IMR-90 (cell line): ENCODE results near the gene CDK14. TPM values are rescaled to one million over a fixed set of nuclear protein-coding genes. Genes with fewer than 3 reads are reported as not detected.

Experiments
- ATAC-seq: fragments of 200-7000 bp; cut with Tn5 transposase; 2 replicates; pipeline ENCODE4 v1.9.1; 2020; ENCODE audit warnings: low read depth, mild to moderate bottlenecking, moderate library complexity
- BruUV-seq: library from RNA; stranded (reverse); fragments of 400-500 nt; replicated peaks from 2 replicates; lab custom pipeline; 2021; lab: Mats Ljungman, UMichigan
- CTCF ChIA-PET: fragments of 300-600 bp; formaldehyde crosslinking; extraction: SDS; loops from one replicate; lab custom pipeline; 2021; ENCODE audit warnings: antibody characterized with exemption; lab: Yijun Ruan, JAX
- POLR2A ChIA-PET: fragments of 300-600 bp; sonication (Branson Sonifier 250); formaldehyde crosslinking; loops from one replicate; lab custom pipeline; 2022; ENCODE audit warnings: antibody characterized with exemption; ENCODE audit not compliant: unreplicated experiment; lab: Charles Lee
- DNase-seq: peaks from one replicate; pipeline ENCODE4 v3.0.0; 2013
- H2AFZ ChIP-seq: replicated peaks from 2 replicates; pipeline ENCODE3; 2013; ENCODE audit warnings: low read length, mild to moderate bottlenecking; ENCODE audit not compliant: poor library complexity
- H2AK5ac ChIP-seq: 2 replicates; pipeline ENCODE4 v1.6.1; 2013; ENCODE audit warnings: low read depth, low read length, inconsistent platforms
- H2AK9ac ChIP-seq: replicated peaks from 2 replicates; pipeline ENCODE3; 2013; ENCODE audit warnings: mild to moderate bottlenecking, low read depth, low read length, moderate library complexity; ENCODE audit not compliant: poor library complexity
- H2BK120ac ChIP-seq: 2 replicates; pipeline ENCODE4 v1.6.1; 2013; ENCODE audit warnings: low read depth, low read length, inconsistent platforms
- H2BK15ac ChIP-seq: 3 replicates; pipeline ENCODE4 v1.6.1; 2013; ENCODE audit warnings: low read depth, low read length, inconsistent platforms
- H2BK20ac ChIP-seq: 2 replicates; pipeline ENCODE4 v1.6.1; 2013; ENCODE audit warnings: low read depth, mild to moderate bottlenecking, inconsistent platforms, low read length, moderate library complexity
- H2BK5ac ChIP-seq: 2 replicates; pipeline ENCODE4 v1.6.1; 2013; ENCODE audit warnings: mild to moderate bottlenecking, low read depth, low read length, inconsistent platforms; ENCODE audit not compliant: poor library complexity, severe bottlenecking
- H3K14ac ChIP-seq: replicated peaks from 2 replicates; pipeline ENCODE4 v1.6.1; 2013; ENCODE audit warnings: low read depth, low read length, inconsistent platforms
- H3K18ac ChIP-seq: 2 replicates; pipeline ENCODE4 v1.6.1; 2013; ENCODE audit warnings: low read depth, low read length, control low read depth
- H3K23ac ChIP-seq: 2 replicates; pipeline ENCODE4 v1.6.1; 2013; ENCODE audit warnings: low read depth, low read length, inconsistent platforms
- H3K27ac ChIP-seq: 2 replicates; pipeline ENCODE4 v1.5.1; 2013; ENCODE audit warnings: mild to moderate bottlenecking, control low read depth, low read length; ENCODE audit not compliant: insufficient read depth
- H3K27me3 ChIP-seq: 2 replicates; pipeline ENCODE4 v1.6.1; 2013; ENCODE audit warnings: low read length; ENCODE audit not compliant: control insufficient read depth, insufficient read depth
- H3K36me3 ChIP-seq: 2 replicates; pipeline ENCODE4 v1.6.1; 2013; ENCODE audit warnings: low read length, mixed read lengths; ENCODE audit not compliant: control insufficient read depth, insufficient read depth
- H3K4ac ChIP-seq: 2 replicates; pipeline ENCODE4 v1.6.1; 2013; ENCODE audit warnings: low read depth, low read length, inconsistent platforms
- H3K4me1 ChIP-seq: 2 replicates; pipeline ENCODE4 v1.6.1; 2013; ENCODE audit warnings: low read length, mixed read lengths; ENCODE audit not compliant: control insufficient read depth, insufficient read depth
- H3K4me2 ChIP-seq: 2 replicates; pipeline ENCODE4 v1.6.1; 2013; ENCODE audit warnings: low read depth, mild to moderate bottlenecking, control low read depth, low read length, moderate library complexity
- H3K4me3 ChIP-seq: 2 replicates; pipeline ENCODE4 v1.5.1; 2013; ENCODE audit warnings: low read depth, mild to moderate bottlenecking, control low read depth, low read length, moderate library complexity; ENCODE audit not compliant: insufficient read depth
- H3K56ac ChIP-seq: 2 replicates; pipeline ENCODE4 v1.6.1; 2013; ENCODE audit warnings: low read length, inconsistent platforms; ENCODE audit not compliant: insufficient read depth; ENCODE audit errors: extremely low read depth
- H3K79me1 ChIP-seq, 2 experiments: 2 replicates each; pipeline ENCODE4 v1.6.1; 2013; ENCODE audit warnings: low read length in 2 of 2, inconsistent platforms in 1 of 2, low read depth in 1 of 2
- H3K9ac ChIP-seq: 2 replicates; pipeline ENCODE4 v1.6.1; 2013; ENCODE audit warnings: low read depth, low read length, control low read depth
- H3K9me1 ChIP-seq: 2 replicates; pipeline ENCODE4 v1.6.1; 2013; ENCODE audit warnings: low read length, inconsistent platforms; ENCODE audit not compliant: insufficient read depth
- H3K9me3 ChIP-seq: 2 replicates; pipeline ENCODE4 v1.6.1; 2013; ENCODE audit warnings: low read length; ENCODE audit not compliant: control insufficient read depth, insufficient read depth
- H4K20me1 ChIP-seq: 2 replicates; pipeline ENCODE4 v1.6.1; 2013; ENCODE audit warnings: low read length, inconsistent platforms; ENCODE audit not compliant: insufficient read depth
- H4K5ac ChIP-seq: 2 replicates; pipeline ENCODE4 v1.6.1; 2013; ENCODE audit warnings: mild to moderate bottlenecking, low read depth, low read length, control low read depth
- H4K8ac ChIP-seq, 2 experiments: 2 replicates each; pipeline ENCODE4 v1.6.1; 2013; ENCODE audit warnings: low read depth in 2 of 2, low read length in 2 of 2, control low read depth in 1 of 2, inconsistent platforms in 1 of 2
- H4K91ac ChIP-seq: 2 replicates; pipeline ENCODE4 v1.6.1; 2013; ENCODE audit warnings: low read depth, low read length, inconsistent platforms; ENCODE audit not compliant: insufficient read depth
- BHLHE40 ChIP-seq: fragments of 150-350 bp; IDR thresholded peaks from 2 replicates; pipeline ENCODE4 v1.6.1; 2016; ENCODE audit warnings: mild to moderate bottlenecking, low read depth, low read length
- CTCF ChIP-seq: conservative IDR thresholded peaks from 2 replicates; pipeline ENCODE4 v1.5.1; 2012; ENCODE audit warnings: mild to moderate bottlenecking, low read depth, low read length, improper control_type of control experiment
- MAZ ChIP-seq: IDR thresholded peaks from 2 replicates; pipeline ENCODE4 v1.6.1; 2012; ENCODE audit warnings: low read depth, mild to moderate bottlenecking, low read length, improper control_type of control experiment, moderate library complexity, borderline replicate concordance
- POLR2A ChIP-seq: IDR thresholded peaks from 2 replicates; pipeline ENCODE4 v1.6.1; 2012; ENCODE audit warnings: mild to moderate bottlenecking, low read depth, low read length
- WGBS, 2 experiments: methylation state at CpG; one replicate each; pipeline versions ENCODE4 v1.1.5 to v1.1.7; 2013; ENCODE audit warnings: missing lambda C conversion rate in 2 of 2; ENCODE audit not compliant: insufficient read length in 1 of 2; ENCODE audit errors: extremely low coverage in 2 of 2; 5-methylcytosine and 5-hydroxymethylcytosine counted together
- dilution Hi-C: fragments of 300-500 bp; cut with HindIII; formaldehyde crosslinking; loops from one replicate; pipeline ENCODE4 v1.14.3; 2018; ENCODE audit warnings: low sequenced_read_pairs; ENCODE audit not compliant: unreplicated experiment
- in situ Hi-C: fragments of 300-500 bp; cut with MboI; formaldehyde crosslinking; loops from 3 replicates; pipeline ENCODE4 v1.14.3; 2019; ENCODE audit warnings: low sequenced_read_pairs, inconsistent platforms, mixed read lengths
- intact Hi-C: fragments of 100-400 bp; cut with micrococcal nuclease; formaldehyde crosslinking; loops from 2 replicates; pipeline ENCODE4 v1.10.0; 2022
- polyA plus RNA-seq, 3 experiments: library from polyadenylated mRNA; depleted of rRNA; stranded (reverse); fragments of >200 nt; gene quantifications; 2 replicates each; pipeline ENCODE4 v1.2.3, GENCODE V29; 2012; ENCODE audit warnings: low replicate concordance in 1 of 3
- total RNA-seq: library from RNA; depleted of rRNA; stranded (reverse); fragments of >200 nt; gene quantifications from 2 replicates; pipeline ENCODE4 v1.2.3, GENCODE V29; 2012

Gene CDK14
- total and polyA plus RNA-seq, 2 of the 4 experiments (the other 2 are of a cell fraction): 10.1 to 29.6 TPM

GRCh38 chr7:91164506-91164905 is 568.4 kb downstream of the CDK14 start:
- intact Hi-C loops (no loop called here), in situ Hi-C loops (no loop called here), dilution Hi-C loops (no loop called here)
- Histone ChIP-seq H3K18ac (peak overlapping the region; percentile 26), H3K4me2 (peak overlapping the region; percentile 89; the same call in 1 of the 2 replicates), H3K27ac (peak overlapping the region; percentile 79), H2BK20ac (peak overlapping the region; percentile 76), H3K36me3 (no peaks in the 10 kb centered on the region), H3K14ac (peak overlapping the region; percentile 30), H3K9me3 (no peaks in the 10 kb centered on the region), H3K79me1 (peaks cover 0 to 4% of the 10 kb centered on the region in 2 experiments; a peak in 1 of 4 replicates), H2BK5ac (peak overlapping the region; percentile 83), H3K4me3 (no peak overlapping the region), H4K8ac (peak overlapping the region; percentile 15 to 67; a peak in 3 of 4 replicates), H2AFZ (no peak overlapping the region), H4K91ac (peak overlapping the region; percentile 62), H3K56ac (no peak overlapping the region), H3K23ac (peak overlapping the region; percentile 39), H2AK9ac (no peak overlapping the region), H4K20me1 (no peaks in the 10 kb centered on the region), H3K4me1 (peaks cover 14% of the 10 kb centered on the region), H2BK15ac (peak overlapping the region; percentile 66), H2BK120ac (peak overlapping the region; percentile 75), H3K9me1 (no peaks in the 10 kb centered on the region; the same call in none of the 2 replicates), H2AK5ac (peak overlapping the region; percentile 37), H3K4ac (peak overlapping the region; percentile 59), H4K5ac (peak overlapping the region; percentile 37; the same call in 1 of the 2 replicates), H3K27me3 (no peaks in the 10 kb centered on the region), H3K9ac (no peak overlapping the region)
- no CpG with 5 or more reads among the region's 2 CpGs for WGBS, 2 experiments
- BruUV-seq: no TSS peak
- TF ChIP-seq BHLHE40 (no peak), MAZ (no peak), CTCF (no peak), POLR2A (no peak)
- ATAC-seq: no peak
- ChIA-PET CTCF (interaction anchor here (0.9 kb wide), 1 partner anchor 82 kb away, joined by 6 read pairs; no protein-coding TSS in a partner anchor), POLR2A (no interaction called here)
- no peak for DNase-seq
